SIG-M5 treated with dmso at 0.1 percent for 504 hours (cell line): ENCODE results near the gene UTF1.
"Not testable (repeated sequence)": the region's sequence is repeated elsewhere in the genome, so short reads cannot be mapped to it uniquely, and the experiment has no call there.

ENCODE experiments used
- DNase-seq: peaks from one replicate; lab custom pipeline; 2025; ENCODE audit not compliant: unreplicated experiment; lab: John Stamatoyannopoulos, UW

UTF1 gene

GRCh38 chr10:133209117-133209516, 20.9 kb upstream of the UTF1 start:
- no peak for DNase-seq

- no peak for DNase-seq
Measured at GRCh38 chr10:133209641-133210040, 20.4 kb upstream of the UTF1 start.

GRCh38 chr10:133210398-133211140, 19.4 kb upstream of the UTF1 start:
- DNase-seq, result no peak

GRCh38 chr10:133211141-133211830, 18.7 kb upstream of the UTF1 start:
- DNase-seq, result no peak

- no peak for DNase-seq
Measured at GRCh38 chr10:133211959-133212852, 17.8 kb upstream of the UTF1 start.

- no peak for DNase-seq
Measured at GRCh38 chr10:133212853-133213494, 17.0 kb upstream of the UTF1 start.

GRCh38 chr10:133213641-133214467, 16.2 kb upstream of the UTF1 start:
- DNase-seq, result no peak

GRCh38 chr10:133214468-133215410, 15.3 kb upstream of the UTF1 start:
- no peak for DNase-seq

- DNase-seq, result no peak
Measured at GRCh38 chr10:133215586-133215985, 14.4 kb upstream of the UTF1 start.

- DNase-seq, result no peak
Measured at GRCh38 chr10:133216776-133217175, 13.2 kb upstream of the UTF1 start.

- DNase-seq, result no peak
Measured at GRCh38 chr10:133217800-133218589, 12.0 kb upstream of the UTF1 start.

- no peak for DNase-seq
Measured at GRCh38 chr10:133218891-133219290, 11.1 kb upstream of the UTF1 start.

- DNase-seq, result no peak
Measured at GRCh38 chr10:133219782-133220181, 10.2 kb upstream of the UTF1 start.

GRCh38 chr10:133221331-133221730, 8.7 kb upstream of the UTF1 start:
- DNase-seq, result no peak

GRCh38 chr10:133221756-133222155, 8.3 kb upstream of the UTF1 start:
- not testable (repeated sequence) for DNase-seq

- DNase-seq, result no peak
Measured at GRCh38 chr10:133224076-133224475, 5.9 kb upstream of the UTF1 start.

- DNase-seq, result no peak
Measured at GRCh38 chr10:133224756-133225372, 5.2 kb upstream of the UTF1 start.

GRCh38 chr10:133225707-133226191, 4.3 kb upstream of the UTF1 start:
- no peak for DNase-seq
